RWPE2 (cell line): ENCODE data around the gene EIF2D.
A peak's percentile ranks its signal among the peaks of the same experiment; 100 is the strongest.

ENCODE experiments used
- ATAC-seq: fragments of 200-7000 bp; cut with Tn5 transposase; 3 replicates; pipeline ENCODE4 v1.9.1; 2021; ENCODE audit warnings: low read depth
- DNase-seq: peaks from one replicate; pipeline ENCODE4 v3.0.0-alpha.2; 2020; ENCODE audit warnings: low spot score
- H3K27ac ChIP-seq: fragments of 450-650 bp; 2 replicates; pipeline ENCODE4 v1.5.1; 2017; ENCODE audit warnings: mild to moderate bottlenecking; ENCODE audit not compliant: poor library complexity, severe bottlenecking
- H3K27me3 ChIP-seq: fragments of 250-450 bp; sonication (Bioruptor Pico); 2 replicates; pipeline ENCODE4 v1.5.1; 2021; ENCODE audit warnings: mild to moderate bottlenecking, moderate library complexity; ENCODE audit not compliant: insufficient read depth, poor library complexity, severe bottlenecking
- H3K36me3 ChIP-seq: fragments of 250-450 bp; sonication (Bioruptor Pico); 2 replicates; pipeline ENCODE4 v1.5.1; 2020; ENCODE audit warnings: low read depth, mild to moderate bottlenecking, moderate library complexity
- H3K4me1 ChIP-seq: fragments of 250-450 bp; sonication (Bioruptor Pico); 2 replicates; pipeline ENCODE4 v1.5.1; 2021; ENCODE audit warnings: mild to moderate bottlenecking, moderate library complexity; ENCODE audit not compliant: insufficient read depth, poor library complexity, severe bottlenecking
- H3K4me3 ChIP-seq: fragments of 250-450 bp; sonication (Bioruptor Pico); 2 replicates; pipeline ENCODE4 v1.5.1; 2021; ENCODE audit warnings: mild to moderate bottlenecking, moderate library complexity; ENCODE audit not compliant: severe bottlenecking
- H3K9me3 ChIP-seq: fragments of 250-450 bp; sonication (Bioruptor Pico); 2 replicates; pipeline ENCODE4 v1.5.1; 2021; ENCODE audit warnings: mild to moderate bottlenecking, moderate library complexity; ENCODE audit not compliant: severe bottlenecking
- CTCF ChIP-seq: fragments of 450-650 bp; IDR thresholded peaks from one replicate; pipeline ENCODE4 v1.5.1; 2017; ENCODE audit warnings: mild to moderate bottlenecking, moderate library complexity; ENCODE audit not compliant: poor library complexity, severe bottlenecking

Gene EIF2D

GRCh38 chr1:206580438-206581113 lies 31.7 kb downstream of the EIF2D start:
- H3K36me3 ChIP-seq: no peaks in the 10 kb centered on the region; the same call in 1 of the 2 replicates
- H3K27me3 ChIP-seq: no peaks in the 10 kb centered on the region
- DNase-seq (no peak), ATAC-seq (no peak)
- no peak for TF ChIP-seq CTCF
- H3K27ac ChIP-seq: no peak overlapping the region
- no peak overlapping the region for H3K4me3 ChIP-seq
- H3K4me1 ChIP-seq: no peaks in the 10 kb centered on the region
- no peaks in the 10 kb centered on the region for H3K9me3 ChIP-seq

GRCh38 chr1:206579747-206580437 lies 32.4 kb downstream of the EIF2D start:
- Histone ChIP-seq H3K36me3 (no peaks in the 10 kb centered on the region), H3K27me3 (no peaks in the 10 kb centered on the region), H3K9me3 (no peaks in the 10 kb centered on the region), H3K27ac (no peak overlapping the region), H3K4me3 (no peak overlapping the region), H3K4me1 (no peaks in the 10 kb centered on the region)
- ATAC-seq (no peak), DNase-seq (no peak)
- TF ChIP-seq CTCF: no peak

- Histone ChIP-seq H3K9me3 (no peaks in the 10 kb centered on the region), H3K4me3 (no peak overlapping the region), H3K27me3 (no peaks in the 10 kb centered on the region), H3K4me1 (no peaks in the 10 kb centered on the region), H3K27ac (no peak overlapping the region), H3K36me3 (no peaks in the 10 kb centered on the region)
- DNase-seq: no peak
- TF ChIP-seq CTCF: no peak
- no peak for ATAC-seq
These were observed 33.3 kb downstream of the EIF2D start for GRCh38 chr1:206578978-206579374.

GRCh38 chr1:206578068-206578977 lies 33.9 kb downstream of the EIF2D start:
- H3K9me3 ChIP-seq: no peaks in the 10 kb centered on the region
- no peak for TF ChIP-seq CTCF
- no peak overlapping the region for H3K27ac ChIP-seq
- H3K36me3 ChIP-seq: no peaks in the 10 kb centered on the region
- H3K4me1 ChIP-seq: no peaks in the 10 kb centered on the region
- ATAC-seq (peak; percentile 52; the same call in 1 of the 3 replicates), DNase-seq (no peak)
- H3K27me3 ChIP-seq: no peaks in the 10 kb centered on the region
- no peak overlapping the region for H3K4me3 ChIP-seq
